ELF-1 (cell line): ENCODE measurements around the gene TRPV3.
"Not testable (repeated sequence)": the region's sequence is repeated elsewhere in the genome, so short reads cannot be mapped to it uniquely, and the experiment has no call there.

Experiments
- DNase-seq: peaks from one replicate; pipeline ENCODE4 v3.0.0-alpha.2; 2016; ENCODE audit warnings: low read depth, low spot score

TRPV3 gene

DNA sequence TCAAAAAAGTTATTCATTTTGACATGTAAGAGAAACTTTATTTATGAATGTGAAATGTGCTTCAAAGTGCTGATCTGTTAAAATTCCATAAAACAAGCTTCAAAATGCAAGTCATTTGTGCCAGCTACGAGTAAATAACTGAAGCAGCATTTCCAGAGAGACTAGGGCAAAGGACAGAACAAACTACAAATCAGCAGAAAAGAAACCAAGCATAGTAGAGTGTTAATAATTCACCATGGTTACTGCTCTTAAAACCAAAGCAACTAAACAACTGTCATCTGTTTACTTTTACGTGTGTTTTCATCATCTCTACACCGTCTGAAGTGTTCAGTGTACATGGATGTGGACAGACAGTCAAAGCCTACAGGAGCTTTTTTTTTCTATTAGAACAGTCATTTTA, 83.4 kb downstream of the TRPV3 start:
- DNase-seq: no peak

DNA sequence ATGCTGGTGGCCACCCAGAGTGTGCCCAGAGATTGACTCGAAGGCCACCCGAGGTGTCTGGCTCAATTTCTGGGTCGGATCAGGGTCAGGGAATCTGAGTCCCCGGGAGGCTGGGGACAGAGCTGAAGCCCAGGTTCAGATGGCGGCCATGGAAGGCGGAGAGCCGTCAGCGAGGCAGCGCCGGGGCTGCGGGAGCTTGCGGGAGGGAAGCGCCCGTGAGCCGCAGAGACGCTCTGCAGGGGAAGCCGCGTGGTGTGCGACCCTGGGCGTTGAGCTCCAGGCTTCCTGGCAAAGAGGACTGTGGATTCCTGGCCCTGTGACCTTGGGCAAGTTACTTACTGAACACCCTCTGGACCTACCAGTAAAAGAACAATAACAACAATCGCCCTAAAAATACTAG, 85.5 kb downstream of the TRPV3 start:
- DNase-seq: no peak

- no peak for DNase-seq
Observed at GRCh38 chr17:3471599-3471998, 86.0 kb downstream of the TRPV3 start, which contains the start of gene SPATA22. TSS of gene SPATA22 (minus strand) at chr17:3471819. CDS start at chr17:3469325, 2,494 bp downstream.

- DNase-seq: no peak
Observed at GRCh38 chr17:3469529-3469928, 88.1 kb downstream of the TRPV3 start.

GRCh38 chr17:3466355-3466754, 91.3 kb downstream of the TRPV3 start:
- DNase-seq: not testable (repeated sequence)
